Activated naive CD4-positive, alpha-beta T cell treated with anti-CD3 and anti-CD28 coated beads for 36 hours (primary cell): ENCODE measurements around the gene C5orf63. TPM values are rescaled to one million over a fixed set of nuclear protein-coding genes. Genes with fewer than 3 reads are reported as not detected.
"Not testable (repeated sequence)": the region's sequence is repeated elsewhere in the genome, so short reads cannot be mapped to it uniquely, and the experiment has no call there.

ENCODE experiments used
- CTCF ChIA-PET: fragments of 350-600 bp; sonication (Branson Sonifier 250); formaldehyde crosslinking; loops from one replicate; lab custom pipeline; 2021; ENCODE audit warnings: antibody characterized with exemption; lab: Charles Lee
- DNase-seq: peaks from one replicate; pipeline ENCODE4 v3.0.0-alpha.2; 2020
- H3K27ac Mint-ChIP-seq: one replicate; pipeline ENCODE4 v1.8.0; 2021; ENCODE audit warnings: mild to moderate bottlenecking, mixed read lengths
- H3K27me3 Mint-ChIP-seq: one replicate; pipeline ENCODE4 v1.8.0; 2021; ENCODE audit warnings: low read depth, mixed read lengths
- H3K36me3 Mint-ChIP-seq: one replicate; pipeline ENCODE4 v1.8.0; 2021; ENCODE audit warnings: low read depth, mixed read lengths
- H3K4me1 Mint-ChIP-seq: one replicate; pipeline ENCODE4 v1.8.0; 2021; ENCODE audit warnings: low read depth, mixed read lengths
- H3K4me3 Mint-ChIP-seq: one replicate; pipeline ENCODE4 v1.8.0; 2021; ENCODE audit warnings: mild to moderate bottlenecking, moderate library complexity, mixed read lengths
- H3K9me3 Mint-ChIP-seq: one replicate; pipeline ENCODE4 v1.8.0; 2021; ENCODE audit warnings: mixed read lengths
- intact Hi-C: fragments of 100-400 bp; cut with micrococcal nuclease; formaldehyde crosslinking; loops from one replicate; pipeline ENCODE4 v1.15.1; 2023
- total RNA-seq, 2 experiments: library from RNA; stranded (reverse); gene quantifications; one replicate each; pipeline ENCODE4 v1.2.3, GENCODE V29; 2021

The C5orf63 gene
- total RNA-seq: 10 to 100 TPM in 1 of 2 experiments, 1 to 10 TPM in 1; 9.4 to 11.6 TPM

GRCh38 chr5:127072861-127073846 is at the start of gene C5orf63:
TSS of gene C5orf63 (minus strand) at chr5:127073502. CDS start at chr5:127058995, 14,507 bp downstream.
- CTCF ChIA-PET: interaction anchor here (0.5 to 1.2 kb wide), 4 partner anchors 75 to 264 kb away, joined by 3 read pairs; no protein-coding TSS in a partner anchor
- intact Hi-C loops: loop anchor here (1.0 to 5.0 kb wide), 6 partner anchors 43 to 297 kb away; partner anchors contain the start of gene MARCHF3
- H3K4me1 Mint-ChIP-seq: peaks cover 21% of the 10 kb centered on the region
- H3K4me3 Mint-ChIP-seq: peak within 1 kb of the TSS; percentile 92
- H3K9me3 Mint-ChIP-seq: no peaks in the 10 kb centered on the region
- peak; percentile 82 for DNase-seq
- peaks cover 18% of the 10 kb centered on the region for H3K36me3 Mint-ChIP-seq
- H3K27ac Mint-ChIP-seq: peak within 1 kb of the TSS; percentile 90
- H3K27me3 Mint-ChIP-seq: no peaks in the 10 kb centered on the region

GRCh38 chr5:127112347-127112864 is 39.1 kb upstream of the C5orf63 start:
- intact Hi-C loops: no loop called here
- no peak overlapping the region for H3K4me3 Mint-ChIP-seq
- H3K4me1 Mint-ChIP-seq: no peaks in the 10 kb centered on the region
- no peaks in the 10 kb centered on the region for H3K36me3 Mint-ChIP-seq
- H3K27ac Mint-ChIP-seq: no peak overlapping the region
- no peak for DNase-seq
- peaks cover 2% of the 10 kb centered on the region for H3K9me3 Mint-ChIP-seq
- H3K27me3 Mint-ChIP-seq: peaks cover 6% of the 10 kb centered on the region
- CTCF ChIA-PET: no interaction called here

- intact Hi-C loops: no loop called here
- no peak for DNase-seq
- no peaks in the 10 kb centered on the region for H3K4me1 Mint-ChIP-seq
- no peaks in the 10 kb centered on the region for H3K36me3 Mint-ChIP-seq
- H3K4me3 Mint-ChIP-seq: no peak overlapping the region
- no peak overlapping the region for H3K27ac Mint-ChIP-seq
- H3K27me3 Mint-ChIP-seq: peaks cover 6% of the 10 kb centered on the region
- CTCF ChIA-PET: no interaction called here
- H3K9me3 Mint-ChIP-seq: peaks cover 3% of the 10 kb centered on the region
These were observed 37.8 kb upstream of the C5orf63 start for GRCh38 chr5:127111112-127111511.

DNA sequence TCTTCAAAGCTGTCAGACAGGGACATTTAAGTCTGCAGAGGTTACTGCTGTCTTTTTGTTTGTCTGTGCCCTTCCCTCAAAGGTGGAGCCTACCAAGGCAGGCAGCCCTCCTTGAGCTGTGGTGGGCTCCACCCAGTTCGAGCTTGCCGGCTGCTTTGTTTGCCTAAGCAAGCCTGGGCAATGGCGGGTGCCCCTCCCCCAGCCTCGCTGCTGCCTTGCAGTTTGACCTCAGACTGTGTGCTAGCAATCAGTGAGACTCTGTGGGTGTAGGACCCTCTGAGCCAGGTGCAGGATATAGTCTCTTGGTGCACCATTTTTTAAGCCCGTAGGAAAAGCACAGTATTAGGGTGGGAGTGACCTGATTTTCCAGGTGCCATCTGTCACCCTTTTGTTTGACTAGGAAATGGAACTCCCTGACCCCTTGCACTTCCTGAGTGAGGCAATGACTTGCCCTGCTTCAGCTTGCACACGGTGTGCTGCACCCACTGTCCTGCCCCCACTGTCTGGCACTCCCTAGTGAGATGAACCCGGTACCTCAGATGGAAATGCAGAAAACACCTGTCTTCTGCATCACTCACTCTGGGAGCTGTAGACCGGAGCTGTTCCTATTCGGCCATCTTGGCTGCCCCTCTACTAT is 35.4 kb upstream of the C5orf63 start:
- H3K27ac Mint-ChIP-seq, CTCF ChIA-PET, H3K9me3 Mint-ChIP-seq, H3K4me3 Mint-ChIP-seq, H3K36me3 Mint-ChIP-seq, H3K27me3 Mint-ChIP-seq, intact Hi-C loops, DNase-seq, H3K4me1 Mint-ChIP-seq: not testable (repeated sequence)

- DNase-seq: no peak
- intact Hi-C loops: no loop called here
- no peaks in the 10 kb centered on the region for H3K27me3 Mint-ChIP-seq
- no peaks in the 10 kb centered on the region for H3K36me3 Mint-ChIP-seq
- H3K4me3 Mint-ChIP-seq: no peak overlapping the region
- no peak overlapping the region for H3K27ac Mint-ChIP-seq
- H3K9me3 Mint-ChIP-seq: peaks cover 4% of the 10 kb centered on the region
- H3K4me1 Mint-ChIP-seq: peaks cover 7% of the 10 kb centered on the region
- CTCF ChIA-PET: no interaction called here
These were observed 28.6 kb upstream of the C5orf63 start for GRCh38 chr5:127101935-127102334.

GRCh38 chr5:127101533-127101932 is 28.2 kb upstream of the C5orf63 start:
- H3K4me3 Mint-ChIP-seq: no peak overlapping the region
- H3K27me3 Mint-ChIP-seq: no peaks in the 10 kb centered on the region
- no peaks in the 10 kb centered on the region for H3K36me3 Mint-ChIP-seq
- DNase-seq: no peak
- intact Hi-C loops: no loop called here
- no peak overlapping the region for H3K27ac Mint-ChIP-seq
- peaks cover 4% of the 10 kb centered on the region for H3K9me3 Mint-ChIP-seq
- peaks cover 7% of the 10 kb centered on the region for H3K4me1 Mint-ChIP-seq
- CTCF ChIA-PET: no interaction called here

DNA sequence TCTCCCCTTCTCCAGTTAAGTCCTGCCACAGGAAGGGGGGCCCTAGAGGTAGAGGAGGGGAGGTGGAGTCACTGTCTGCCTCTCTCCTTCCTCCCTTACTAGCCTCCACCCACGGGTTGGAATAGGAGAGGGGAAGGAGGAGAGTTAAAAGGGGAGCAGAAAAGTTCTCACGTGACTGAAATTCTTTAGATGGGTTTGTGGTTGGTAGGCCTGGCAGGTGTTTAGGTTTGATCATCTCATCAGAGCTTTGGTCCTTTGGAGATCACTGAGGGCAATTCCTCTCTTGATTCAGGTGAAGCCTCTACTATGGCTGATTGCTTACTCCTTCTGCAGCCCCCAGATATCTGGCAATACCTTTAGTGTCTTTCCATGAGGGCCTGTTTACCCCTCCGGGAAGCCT is 24.9 kb upstream of the C5orf63 start:
- Mint-ChIP-seq H3K36me3 (no peaks in the 10 kb centered on the region), H3K9me3 (no peaks in the 10 kb centered on the region), H3K27me3 (no peaks in the 10 kb centered on the region), H3K27ac (no peak overlapping the region), H3K4me1 (peaks cover 7% of the 10 kb centered on the region), H3K4me3 (no peak overlapping the region)
- intact Hi-C loops: no loop called here
- CTCF ChIA-PET: no interaction called here
- DNase-seq: no peak

GRCh38 chr5:127097278-127097677 is 24.0 kb upstream of the C5orf63 start:
- intact Hi-C loops: no loop called here
- DNase-seq: no peak
- peaks cover 7% of the 10 kb centered on the region for H3K4me1 Mint-ChIP-seq
- H3K27ac Mint-ChIP-seq: no peak overlapping the region
- no peak overlapping the region for H3K4me3 Mint-ChIP-seq
- CTCF ChIA-PET: no interaction called here
- no peaks in the 10 kb centered on the region for H3K27me3 Mint-ChIP-seq
- no peaks in the 10 kb centered on the region for H3K9me3 Mint-ChIP-seq
- H3K36me3 Mint-ChIP-seq: no peaks in the 10 kb centered on the region

- Mint-ChIP-seq H3K9me3 (no peaks in the 10 kb centered on the region), H3K36me3 (no peaks in the 10 kb centered on the region), H3K4me3 (no peak overlapping the region), H3K27me3 (no peaks in the 10 kb centered on the region), H3K27ac (no peak overlapping the region), H3K4me1 (peaks cover 7% of the 10 kb centered on the region)
- CTCF ChIA-PET: no interaction called here
- intact Hi-C loops: no loop called here
- no peak for DNase-seq
These were observed 23.2 kb upstream of the C5orf63 start for GRCh38 chr5:127096328-127096993.

- H3K9me3 Mint-ChIP-seq: no peaks in the 10 kb centered on the region
- H3K27ac Mint-ChIP-seq: no peak overlapping the region
- peaks cover 7% of the 10 kb centered on the region for H3K4me1 Mint-ChIP-seq
- DNase-seq: no peak
- CTCF ChIA-PET: interaction anchor here (0.9 kb wide), 1 partner anchor 8 kb away, joined by 3 read pairs; no protein-coding TSS in a partner anchor
- no peaks in the 10 kb centered on the region for H3K27me3 Mint-ChIP-seq
- H3K36me3 Mint-ChIP-seq: no peaks in the 10 kb centered on the region
- no peak overlapping the region for H3K4me3 Mint-ChIP-seq
- intact Hi-C loops: no loop called here
These were observed 21.0 kb upstream of the C5orf63 start for GRCh38 chr5:127094161-127094814.

GRCh38 chr5:127092690-127093089 is 19.4 kb upstream of the C5orf63 start:
- CTCF ChIA-PET: no interaction called here
- H3K27me3 Mint-ChIP-seq: no peaks in the 10 kb centered on the region

More at GRCh38 chr5:127092690-127093089, 19.4 kb upstream of the C5orf63 start:
- intact Hi-C loops: no loop called here
- Mint-ChIP-seq H3K4me3 (no peak overlapping the region), H3K4me1 (peaks cover 6% of the 10 kb centered on the region), H3K9me3 (no peaks in the 10 kb centered on the region), H3K27ac (no peak overlapping the region), H3K36me3 (no peaks in the 10 kb centered on the region)
- no peak for DNase-seq
